GM10266 (cell line): Measurements from ENCODE around the gene APCDD1L.

Experiments
- DNase-seq: peaks from one replicate; pipeline ENCODE4 v3.0.0; 2012; ENCODE audit errors: extremely low spot score
- CTCF ChIP-seq: IDR thresholded peaks from 2 replicates; pipeline ENCODE4 v1.5.1; 2012; ENCODE audit warnings: mild to moderate bottlenecking, low read depth; ENCODE audit not compliant: control insufficient read depth, insufficient read depth; ENCODE audit errors: missing control alignments

APCDD1L gene

GRCh38 chr20:58531063-58531462 is 15.9 kb upstream of the APCDD1L start:
- no peak for DNase-seq
- TF ChIP-seq CTCF, result no peak

GRCh38 chr20:58528412-58528811 is 13.2 kb upstream of the APCDD1L start:
- no peak for TF ChIP-seq CTCF
- no peak for DNase-seq

- no peak for TF ChIP-seq CTCF
- DNase-seq, result no peak
Observed at GRCh38 chr20:58526411-58526810, 11.2 kb upstream of the APCDD1L start.

GRCh38 chr20:58524814-58525213 is 9.6 kb upstream of the APCDD1L start:
- DNase-seq, result no peak
- TF ChIP-seq CTCF, result no peak

GRCh38 chr20:58523971-58524315 is 8.7 kb upstream of the APCDD1L start:
- no peak for TF ChIP-seq CTCF
- DNase-seq, result no peak

GRCh38 chr20:58523072-58523970 is 8.1 kb upstream of the APCDD1L start:
- TF ChIP-seq CTCF, result no peak
- no peak for DNase-seq

- DNase-seq, result no peak
- TF ChIP-seq CTCF, result no peak
Observed at GRCh38 chr20:58522666-58523065, 7.5 kb upstream of the APCDD1L start.
